T-cell (primary cell): ENCODE data around the gene CTLA4. TPM values are rescaled to one million over a fixed set of nuclear protein-coding genes. Genes with fewer than 3 reads are reported as not detected.

ENCODE experiments used
- ATAC-seq, 4 experiments: fragments of 200-7000 bp in 3 of 4; fragments of 150-1000 bp in 1 of 4; cut with Tn5 transposase; replicated peaks in 1 of 4; 1 replicate in 3 of 4; 2 replicates in 1 of 4; pipeline ENCODE4 v1.10.0; 2021; ENCODE audit warnings: moderate library complexity in 3 of 4, mild to moderate bottlenecking in 2 of 4, moderate number of reproducible peaks in 1 of 4
- CTCF ChIA-PET, 2 donors: fragments of 300-600 bp; sonication (Branson Sonifier 250); formaldehyde crosslinking; loops; one replicate each; lab custom pipeline; 2022; ENCODE audit warnings: antibody characterized with exemption in 2 of 2; lab: Charles Lee
- POLR2A ChIA-PET, 2 donors: fragments of 300-600 bp; sonication (Branson Sonifier 250); formaldehyde crosslinking; loops; one replicate each; lab custom pipeline; 2022; ENCODE audit warnings: antibody characterized with exemption in 2 of 2; lab: Charles Lee
- DNase-seq, 35 experiments: peaks; one replicate each; pipeline versions ENCODE4 v3.0.0 to v3.0.0-alpha.2; 2013 to 2023
- H3K27ac ChIP-seq: one replicate; pipeline ENCODE4 v1.5.1; 2013; ENCODE audit warnings: low read length
- H3K27me3 ChIP-seq, 2 experiments: replicated peaks in 1 of 2; 1 replicate in 1 of 2; 2 replicates in 1 of 2; pipeline versions ENCODE4 v1.6.1 to v1.7.0; 2013; ENCODE audit warnings: low read length in 1 of 2, mixed read lengths in 1 of 2; ENCODE audit not compliant: control insufficient read depth in 2 of 2, insufficient read depth in 2 of 2; ENCODE audit errors: extremely low read depth in 1 of 2
- H3K36me3 ChIP-seq, 2 donors: 1 replicate in 1 of 2; 2 replicates in 1 of 2; pipeline versions ENCODE4 v1.6.1 to v1.7.0; 2013; ENCODE audit warnings: low read length in 1 of 2; ENCODE audit not compliant: control insufficient read depth in 2 of 2, insufficient read depth in 1 of 2; ENCODE audit errors: extremely low read depth in 1 of 2
- H3K4me1 ChIP-seq, 2 experiments: 1 replicate in 1 of 2; 2 replicates in 1 of 2; pipeline versions ENCODE4 v1.6.1 to v1.7.0; 2013; ENCODE audit warnings: low read length in 2 of 2, mixed read lengths in 1 of 2; ENCODE audit not compliant: insufficient read depth in 2 of 2, control insufficient read depth in 1 of 2; ENCODE audit errors: extremely low read depth in 1 of 2
- H3K4me3 ChIP-seq, 2 donors: 1 replicate in 1 of 2; 2 replicates in 1 of 2; pipeline versions ENCODE4 v1.5.1 to v1.7.0; 2013; ENCODE audit warnings: mild to moderate bottlenecking in 2 of 2, low read length in 1 of 2, moderate library complexity in 1 of 2; ENCODE audit not compliant: control insufficient read depth in 1 of 2; ENCODE audit errors: extremely low read depth in 1 of 2
- H3K9me3 ChIP-seq: 2 replicates; pipeline ENCODE4 v1.7.0; 2013
- H3K27ac Mint-ChIP-seq, 2 donors: one replicate each; pipeline ENCODE4 v1.8.0; 2020 to 2021; ENCODE audit warnings: mild to moderate bottlenecking in 2 of 2, mixed read lengths in 2 of 2
- H3K27me3 Mint-ChIP-seq, 2 donors: one replicate each; pipeline ENCODE4 v1.8.0; 2021 to 2022; ENCODE audit warnings: mixed read lengths in 2 of 2
- H3K36me3 Mint-ChIP-seq: one replicate; pipeline ENCODE4 v1.8.0; 2021; ENCODE audit warnings: mixed read lengths
- H3K4me1 Mint-ChIP-seq, 3 donors: one replicate each; pipeline ENCODE4 v1.8.0; 2020 to 2022; ENCODE audit warnings: mixed read lengths in 3 of 3, mild to moderate bottlenecking in 1 of 3
- H3K4me3 Mint-ChIP-seq, 3 donors: one replicate each; pipeline ENCODE4 v1.8.0; 2020 to 2022; ENCODE audit warnings: mild to moderate bottlenecking in 3 of 3, mixed read lengths in 3 of 3, moderate library complexity in 3 of 3
- H3K9me3 Mint-ChIP-seq, 3 donors: one replicate each; pipeline ENCODE4 v1.8.0; 2020 to 2022; ENCODE audit warnings: mixed read lengths in 3 of 3
- WGBS: methylation state at CpG from one replicate; pipeline ENCODE4 v1.1.5; 2013; ENCODE audit warnings: missing lambda C conversion rate; ENCODE audit not compliant: insufficient coverage; 5-methylcytosine and 5-hydroxymethylcytosine counted together
- total RNA-seq, 35 experiments: library from RNA in 6 of 35; stranded (reverse) in 6 of 35; fragments of 120-200 nt in 1 of 35; gene quantifications; one replicate each; pipeline versions ENCODE4 v1.2.1 to v1.2.4 and lab custom pipeline; 2013 to 2026

CTLA4 gene
- total RNA-seq, 5 donors from 2014 or later (not counting 1 experiment from before 2014, with no cell fraction given) = 11.9 to 56.2 (median 14.8) TPM

GRCh38 chr2:203861197-203861596 lies 6.4 kb upstream of the CTLA4 start:
- WGBS = no CpG with 5 or more reads among the region's 4 CpGs
- ATAC-seq = peak in 3 of 4 experiments; percentile 42 to 66 (median 44)
- Mint-ChIP-seq H3K36me3 (peaks cover 3% of the 10 kb centered on the region), H3K27ac (peak overlapping the region; percentile 51 to 60), H3K9me3 (peaks cover 0 to 12% (median 4%) of the 10 kb centered on the region in 3 donors), H3K27me3 (no peaks in the 10 kb centered on the region), H3K4me1 (peaks cover 50 to 62% (median 51%) of the 10 kb centered on the region in 3 donors), H3K4me3 (peak overlapping the region; percentile 12 to 18 (median 17))
- peaks cover 3% of the 10 kb centered on the region for H3K9me3 ChIP-seq
- ChIA-PET CTCF (interaction anchor here (0.7 to 1.1 kb wide), 3 partner anchors 49 to 622 kb away, joined by 3 to 4 read pairs (median 3); partner anchors contain the start of gene CYP20A1 (in 1 of the 2)), POLR2A (interaction anchor here (0.6 to 1.3 kb wide), 4 partner anchors 9 to 627 kb away, joined by 3 to 5 read pairs (median 3); no protein-coding TSS in a partner anchor)
- H3K27me3 ChIP-seq = no peaks in the 10 kb centered on the region
- peak overlapping the region; percentile 9 for H3K27ac ChIP-seq
- no peak overlapping the region for H3K4me3 ChIP-seq
- peak in 1 of 35 experiments; percentile 18 for DNase-seq
- H3K36me3 ChIP-seq = no peaks in the 10 kb centered on the region
- peaks cover 0 to 11% of the 10 kb centered on the region in 2 experiments for H3K4me1 ChIP-seq

- Histone ChIP-seq H3K4me1 (peaks cover 2 to 13% of the 10 kb centered on the region in 2 experiments), H3K36me3 (no peaks in the 10 kb centered on the region), H3K9me3 (peaks cover 3% of the 10 kb centered on the region), H3K27ac (peak overlapping the region; percentile 9), H3K4me3 (no peak overlapping the region), H3K27me3 (no peaks in the 10 kb centered on the region)
- peaks cover 3% of the 10 kb centered on the region for H3K36me3 Mint-ChIP-seq
- WGBS = no CpG with 5 or more reads among the region's 1 CpG
- no peak for ATAC-seq
- H3K27me3 Mint-ChIP-seq = no peaks in the 10 kb centered on the region
- H3K27ac Mint-ChIP-seq = peak overlapping the region; percentile 51 to 60
- ChIA-PET POLR2A (interaction anchor here (0.6 to 1.3 kb wide), 2 partner anchors 8 to 628 kb away, joined by 3 to 5 read pairs; no protein-coding TSS in a partner anchor), CTCF (interaction anchor here (0.7 to 1.1 kb wide), 3 partner anchors 48 to 623 kb away, joined by 3 to 4 read pairs (median 3); partner anchors contain the start of gene CYP20A1 (in 1 of the 2))
- peaks cover 0 to 12% (median 4%) of the 10 kb centered on the region in 3 donors for H3K9me3 Mint-ChIP-seq
- no peak for DNase-seq
- peaks cover 52 to 62% (median 54%) of the 10 kb centered on the region in 3 donors for H3K4me1 Mint-ChIP-seq
- peak overlapping the region in 2 of 3 donors; percentile 12 to 18 for H3K4me3 Mint-ChIP-seq
Observed at GRCh38 chr2:203861607-203862006, 6.0 kb upstream of the CTLA4 start.

- no peaks in the 10 kb centered on the region for H3K9me3 ChIP-seq
- Mint-ChIP-seq H3K27me3 (no peaks in the 10 kb centered on the region), H3K4me3 (peak overlapping the region; percentile 80 to 85 (median 84)), H3K9me3 (peaks cover 0 to 2% (median 2%) of the 10 kb centered on the region in 3 donors), H3K4me1 (peaks cover 74 to 84% (median 83%) of the 10 kb centered on the region in 3 donors), H3K27ac (peak overlapping the region; percentile 95 to 97), H3K36me3 (peaks cover 27% of the 10 kb centered on the region)
- H3K36me3 ChIP-seq = peaks cover 0 to 5% of the 10 kb centered on the region in 2 donors
- 17% methylated on average over 2 of the region's 6 CpGs for WGBS
- no peaks in the 10 kb centered on the region for H3K27me3 ChIP-seq
- ChIA-PET CTCF (interaction anchor here (0.6 to 3.6 kb wide), 7 partner anchors 10 to 54 kb away, joined by 4 to 15 read pairs (median 5); no protein-coding TSS in a partner anchor), POLR2A (interaction anchor here (0.7 to 1.8 kb wide), 9 partner anchors 8 to 163 kb away, joined by 3 to 7 read pairs (median 3); partner anchors contain the start of gene CD28 (in 1 of the 2))
- peaks cover 49 to 51% of the 10 kb centered on the region in 2 experiments for H3K4me1 ChIP-seq
- H3K27ac ChIP-seq = peak overlapping the region; percentile 77
- DNase-seq (peak; percentile 45 to 82 (median 68)), ATAC-seq (peak; percentile 80 to 88 (median 82))
- peak overlapping the region in 1 of 2 donors; percentile 42 for H3K4me3 ChIP-seq
Observed at GRCh38 chr2:203869223-203870042, 1.9 kb downstream of the CTLA4 start.

- Histone ChIP-seq H3K27ac (peak overlapping the region; percentile 77), H3K4me1 (peaks cover 52 to 53% of the 10 kb centered on the region in 2 experiments), H3K27me3 (no peaks in the 10 kb centered on the region), H3K9me3 (no peaks in the 10 kb centered on the region), H3K4me3 (peak overlapping the region in 1 of 2 donors; percentile 42), H3K36me3 (peaks cover 0 to 5% of the 10 kb centered on the region in 2 donors)
- Mint-ChIP-seq H3K9me3 (peaks cover 0 to 3% (median 0%) of the 10 kb centered on the region in 3 donors), H3K36me3 (peaks cover 32% of the 10 kb centered on the region), H3K27ac (peak overlapping the region; percentile 95 to 97), H3K4me3 (peak overlapping the region; percentile 80 to 85 (median 84)), H3K27me3 (no peaks in the 10 kb centered on the region), H3K4me1 (peaks cover 85 to 92% (median 90%) of the 10 kb centered on the region in 3 donors)
- WGBS = 57% methylated on average over 6 of the region's 9 CpGs
- DNase-seq (no peak), ATAC-seq (no peak)
- POLR2A ChIA-PET = interaction anchor here in 1 of 2 donors (0.7 to 1.8 kb wide), 4 partner anchors 9 to 164 kb away, joined by 3 to 5 read pairs (median 4); partner anchors contain the start of gene CD28
- CTCF ChIA-PET = interaction anchor here in 1 of 2 donors (0.6 to 3.6 kb wide), 4 partner anchors 11 to 39 kb away, joined by 4 to 15 read pairs (median 10); no protein-coding TSS in a partner anchor
Observed at GRCh38 chr2:203870481-203870880, 2.9 kb downstream of the CTLA4 start.

DNA sequence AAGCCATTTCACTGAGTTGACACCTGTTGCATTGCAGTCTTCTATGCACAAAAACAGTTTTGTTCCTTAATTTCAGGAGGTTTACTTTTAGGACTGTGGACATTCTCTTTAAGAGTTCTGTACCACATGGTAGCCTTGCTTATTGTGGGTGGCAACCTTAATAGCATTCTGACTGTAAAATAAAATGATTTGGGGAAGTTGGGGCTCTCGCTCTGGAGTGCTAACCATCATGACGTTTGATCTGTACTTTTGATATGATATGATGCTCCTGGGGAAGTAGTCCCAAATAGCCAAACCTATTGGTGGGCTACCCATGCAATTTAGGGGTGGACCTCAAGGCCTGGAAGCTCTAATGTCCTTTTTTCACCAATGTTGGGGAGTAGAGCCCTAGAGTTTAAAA lies 3.4 kb downstream of the CTLA4 start:
- no peaks in the 10 kb centered on the region for H3K9me3 ChIP-seq
- H3K9me3 Mint-ChIP-seq = peaks cover 0 to 3% (median 0%) of the 10 kb centered on the region in 3 donors
- no peaks in the 10 kb centered on the region for H3K27me3 Mint-ChIP-seq
- peaks cover 0 to 5% of the 10 kb centered on the region in 2 donors for H3K36me3 ChIP-seq
- H3K4me3 Mint-ChIP-seq = peak overlapping the region; percentile 80 to 85 (median 84)
- H3K36me3 Mint-ChIP-seq = peaks cover 34% of the 10 kb centered on the region
- ChIA-PET POLR2A (interaction anchor here in 1 of 2 donors (0.5 to 1.5 kb wide), 2 partner anchors 117 to 164 kb away, joined by 3 to 4 read pairs; partner anchors contain the start of gene CD28), CTCF (no interaction called here)
- no peaks in the 10 kb centered on the region for H3K27me3 ChIP-seq
- no peak for ATAC-seq
- no peak for DNase-seq
- peak overlapping the region; percentile 95 to 97 for H3K27ac Mint-ChIP-seq
- peaks cover 85 to 90% (median 90%) of the 10 kb centered on the region in 3 donors for H3K4me1 Mint-ChIP-seq
- peaks cover 52 to 53% of the 10 kb centered on the region in 2 experiments for H3K4me1 ChIP-seq
- WGBS = 33% methylated on average over 1 of the region's 2 CpGs
- H3K4me3 ChIP-seq = peak overlapping the region in 1 of 2 donors; percentile 42
- H3K27ac ChIP-seq = peak overlapping the region; percentile 77
